Mucosa of rectum (tissue), 2 donors: Measurements from ENCODE around the gene KCNAB1.

Source experiments
- H3K27ac ChIP-seq, 2 donors: one replicate each; pipeline ENCODE4 v1.7.0; 2013; ENCODE audit warnings: inconsistent platforms in 2 of 2, low read depth in 2 of 2, low read length in 2 of 2
- H3K27me3 ChIP-seq, 2 donors: one replicate each; pipeline ENCODE4 v1.7.0; 2013; ENCODE audit warnings: low read length in 2 of 2; ENCODE audit not compliant: control insufficient read depth in 2 of 2, insufficient read depth in 2 of 2
- H3K36me3 ChIP-seq, 2 donors: one replicate each; pipeline ENCODE4 v1.7.0; 2013; ENCODE audit warnings: low read length in 2 of 2; ENCODE audit not compliant: control insufficient read depth in 2 of 2, insufficient read depth in 2 of 2
- H3K4me1 ChIP-seq, 2 donors: one replicate each; pipeline ENCODE4 v1.7.0; 2013; ENCODE audit warnings: low read length in 2 of 2, mild to moderate bottlenecking in 1 of 2; ENCODE audit not compliant: control insufficient read depth in 2 of 2, insufficient read depth in 2 of 2
- H3K4me3 ChIP-seq, 2 donors: one replicate each; pipeline ENCODE4 v1.7.0; 2013; ENCODE audit warnings: low read length in 2 of 2
- H3K9ac ChIP-seq, 2 donors: one replicate each; pipeline ENCODE4 v1.7.0; 2013; ENCODE audit warnings: low read length in 2 of 2, low read depth in 1 of 2, mild to moderate bottlenecking in 1 of 2
- H3K9me3 ChIP-seq, 2 donors: one replicate each; pipeline ENCODE4 v1.7.0; 2013; ENCODE audit warnings: low read length in 2 of 2; ENCODE audit not compliant: control insufficient read depth in 2 of 2
- donor health status: healthy.
- donor health status: Normal muscosa, but diverticular disease.

The KCNAB1 gene

DNA sequence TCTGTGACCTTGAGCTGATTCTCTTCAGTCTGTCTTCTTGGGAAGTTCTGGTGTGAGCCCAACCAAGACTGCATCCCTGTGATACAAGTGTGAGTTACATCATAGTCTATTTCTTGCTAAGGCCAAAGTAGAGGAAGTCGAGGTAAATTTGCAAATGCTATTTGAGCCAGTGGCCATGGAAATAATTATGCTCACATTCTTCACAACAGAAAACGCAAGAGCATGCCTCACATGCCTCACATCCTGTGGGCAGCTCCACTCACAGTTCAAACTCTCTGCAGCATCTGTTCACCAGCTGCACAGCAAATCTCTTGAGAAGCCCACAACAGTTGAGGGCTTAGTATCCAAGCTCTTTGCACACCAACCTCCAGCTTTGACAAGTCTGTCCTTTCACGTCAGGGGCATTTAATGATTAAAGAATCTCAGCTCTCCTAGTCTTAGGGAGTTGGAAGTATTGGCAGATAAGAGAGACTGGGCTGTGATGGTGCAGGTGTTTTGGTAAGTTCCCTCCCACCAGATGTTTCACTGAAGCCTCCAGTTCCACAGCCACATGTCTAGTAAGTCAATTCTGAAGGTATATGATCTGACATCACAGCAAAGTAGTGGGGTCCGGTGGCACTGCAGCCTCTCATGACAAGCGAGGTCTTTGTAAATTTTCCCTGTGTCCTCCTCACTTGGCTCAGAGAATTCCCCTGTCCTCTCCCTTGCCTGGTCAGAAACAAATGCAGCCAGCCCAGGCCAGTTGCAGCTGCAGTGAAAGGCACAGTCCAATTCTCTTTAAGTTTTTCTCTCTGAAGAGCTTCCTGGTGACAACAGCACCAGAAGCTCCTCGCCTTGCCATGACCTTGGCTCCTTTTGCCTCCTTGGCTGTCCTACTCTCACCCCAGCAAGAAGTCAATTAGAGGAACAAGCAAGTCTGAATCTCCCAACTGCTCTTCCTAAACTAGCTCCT is 268.4 kb downstream of the KCNAB1 start:
- Histone ChIP-seq H3K27ac (no peak overlapping the region), H3K27me3 (no peaks in the 10 kb centered on the region), H3K9me3 (no peaks in the 10 kb centered on the region)

DNA sequence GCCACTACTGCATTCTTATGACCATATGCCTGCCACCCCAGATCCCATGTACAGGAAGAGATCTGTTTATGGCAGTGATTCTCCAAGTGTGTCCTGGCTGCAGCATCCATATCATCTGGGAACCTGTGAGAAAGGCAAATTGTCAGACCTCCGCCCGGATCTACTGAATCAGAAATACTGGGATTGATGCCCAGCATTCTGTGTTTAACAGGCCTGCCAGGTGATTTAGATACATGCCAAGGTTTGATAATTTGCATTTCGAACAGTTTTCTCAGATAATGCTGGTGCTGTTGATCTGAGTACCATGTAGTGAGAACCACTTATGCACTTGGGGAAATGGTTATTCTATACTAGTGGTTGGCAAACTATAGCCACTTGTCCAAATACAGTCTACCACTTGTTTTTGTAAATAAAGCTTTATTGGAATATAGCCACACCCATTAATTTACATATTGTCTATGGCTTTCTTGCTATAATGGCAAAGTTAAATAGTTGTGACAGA is 269.1 kb downstream of the KCNAB1 start:
- H3K27me3 ChIP-seq, result no peaks in the 10 kb centered on the region
- H3K9ac ChIP-seq, result no peak overlapping the region
- no peaks in the 10 kb centered on the region for H3K36me3 ChIP-seq
- no peak overlapping the region for H3K4me3 ChIP-seq
- H3K27ac ChIP-seq, result no peak overlapping the region
- H3K4me1 ChIP-seq, result no peaks in the 10 kb centered on the region
- no peaks in the 10 kb centered on the region for H3K9me3 ChIP-seq

More for the DNA sequence above, 268.4 kb downstream of the KCNAB1 start:
- H3K4me1 ChIP-seq, result no peaks in the 10 kb centered on the region
- no peaks in the 10 kb centered on the region for H3K36me3 ChIP-seq
- no peak overlapping the region for H3K9ac ChIP-seq
- no peak overlapping the region for H3K4me3 ChIP-seq

DNA sequence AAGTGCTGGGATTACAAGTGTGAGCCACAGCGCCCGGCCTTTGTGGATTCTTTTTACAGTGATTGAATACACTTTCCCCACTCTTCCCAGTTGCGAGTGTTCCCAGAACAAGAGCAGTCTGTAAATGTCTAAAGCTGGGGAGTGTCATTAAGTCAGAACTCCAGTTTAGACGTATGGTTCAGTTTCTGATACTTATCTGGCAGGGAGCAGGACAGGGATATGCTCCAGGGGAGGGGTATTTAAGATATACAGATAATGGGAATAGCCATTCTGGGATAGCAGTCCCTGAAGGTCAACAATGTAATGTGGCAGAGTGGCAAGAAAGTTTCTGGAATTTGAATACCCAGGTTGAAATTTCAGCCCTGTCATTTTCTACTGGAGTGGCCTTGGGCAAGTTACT is 270.5 kb downstream of the KCNAB1 start:
- Histone ChIP-seq H3K27me3 (no peaks in the 10 kb centered on the region), H3K27ac (no peak overlapping the region), H3K9ac (no peak overlapping the region), H3K9me3 (no peaks in the 10 kb centered on the region), H3K4me3 (no peak overlapping the region), H3K36me3 (no peaks in the 10 kb centered on the region), H3K4me1 (no peaks in the 10 kb centered on the region)

DNA sequence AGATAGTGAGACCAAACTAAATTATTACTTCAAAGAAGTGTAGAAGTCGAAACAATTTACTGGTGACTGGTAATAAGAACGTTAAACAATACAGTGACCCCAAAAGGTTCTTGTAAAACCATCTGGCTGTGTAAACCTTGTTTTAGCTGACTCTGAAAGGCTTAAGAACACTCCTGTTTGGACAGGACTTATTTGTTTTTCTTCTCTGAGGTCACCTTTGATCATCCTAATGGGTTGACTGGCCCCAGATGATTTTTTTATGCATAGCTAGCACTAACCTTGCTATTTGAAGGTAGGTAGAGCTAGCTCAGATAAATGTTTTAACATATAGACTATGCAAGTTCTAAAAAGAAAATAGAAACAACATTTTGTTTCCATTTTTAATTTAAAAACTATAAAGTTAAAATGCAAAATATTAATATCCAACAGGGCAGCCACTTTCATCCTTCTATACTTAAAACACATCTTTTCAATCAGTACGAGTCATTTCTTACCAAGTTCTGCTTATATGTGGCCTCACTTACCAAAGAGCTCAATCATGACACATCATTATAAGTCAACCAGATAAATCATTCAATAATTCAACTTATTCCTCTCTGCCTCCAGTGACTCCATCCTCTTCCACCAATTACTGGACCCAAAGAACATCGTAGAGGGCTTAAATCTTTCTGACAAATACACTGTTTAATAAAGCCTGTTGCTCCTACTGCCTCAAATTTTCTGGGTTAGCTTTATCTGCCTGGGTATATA is 275.8 kb downstream of the KCNAB1 start:
- Histone ChIP-seq H3K27me3 (no peaks in the 10 kb centered on the region), H3K9me3 (no peaks in the 10 kb centered on the region), H3K36me3 (no peaks in the 10 kb centered on the region), H3K27ac (no peak overlapping the region), H3K4me1 (no peaks in the 10 kb centered on the region), H3K4me3 (no peak overlapping the region), H3K9ac (no peak overlapping the region)

DNA sequence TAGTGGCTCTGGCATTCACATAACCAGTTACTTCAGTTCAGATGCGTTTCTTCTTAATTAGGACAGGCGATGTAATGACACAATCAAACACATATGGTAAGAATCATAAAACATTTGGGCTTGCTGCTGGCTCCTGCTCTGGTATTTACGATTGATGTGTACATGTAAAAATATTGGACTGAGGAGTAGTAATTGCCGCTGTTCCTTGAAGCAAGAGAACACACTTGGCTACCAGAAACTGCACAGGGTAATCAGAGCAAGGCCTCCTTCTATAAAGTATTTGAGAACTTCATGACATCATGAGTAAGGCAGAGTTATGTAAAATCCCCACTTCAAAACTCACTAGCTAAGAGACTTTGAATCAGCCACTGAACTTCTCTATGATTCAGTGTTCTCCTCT is 276.5 kb downstream of the KCNAB1 start:
- H3K4me3 ChIP-seq, result no peak overlapping the region
- H3K36me3 ChIP-seq, result no peaks in the 10 kb centered on the region
- H3K27ac ChIP-seq, result no peak overlapping the region
- H3K27me3 ChIP-seq, result no peaks in the 10 kb centered on the region
- H3K9ac ChIP-seq, result no peak overlapping the region
- H3K4me1 ChIP-seq, result no peaks in the 10 kb centered on the region
- no peaks in the 10 kb centered on the region for H3K9me3 ChIP-seq

DNA sequence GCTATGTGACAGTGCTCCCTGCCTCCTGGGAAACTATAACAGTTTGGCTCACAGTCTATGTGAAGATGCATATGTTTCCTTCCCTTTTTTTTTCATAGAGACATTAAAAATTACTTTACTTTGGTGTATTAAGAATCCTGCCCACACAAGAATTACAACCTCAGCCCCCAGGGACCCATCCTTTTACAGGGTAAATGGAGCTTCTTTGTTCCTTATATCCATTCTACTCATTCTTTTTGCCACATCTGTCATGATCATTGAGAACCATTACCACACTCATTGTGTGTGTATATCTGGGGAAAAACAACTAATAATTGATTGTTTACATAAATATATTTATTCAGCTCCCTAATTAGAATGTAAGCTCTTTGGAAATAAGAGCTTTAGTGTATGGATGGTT is 277.2 kb downstream of the KCNAB1 start:
- Histone ChIP-seq H3K27ac (no peak overlapping the region), H3K9ac (no peak overlapping the region), H3K9me3 (no peaks in the 10 kb centered on the region), H3K36me3 (no peaks in the 10 kb centered on the region), H3K4me1 (no peaks in the 10 kb centered on the region), H3K27me3 (no peaks in the 10 kb centered on the region), H3K4me3 (no peak overlapping the region)

DNA sequence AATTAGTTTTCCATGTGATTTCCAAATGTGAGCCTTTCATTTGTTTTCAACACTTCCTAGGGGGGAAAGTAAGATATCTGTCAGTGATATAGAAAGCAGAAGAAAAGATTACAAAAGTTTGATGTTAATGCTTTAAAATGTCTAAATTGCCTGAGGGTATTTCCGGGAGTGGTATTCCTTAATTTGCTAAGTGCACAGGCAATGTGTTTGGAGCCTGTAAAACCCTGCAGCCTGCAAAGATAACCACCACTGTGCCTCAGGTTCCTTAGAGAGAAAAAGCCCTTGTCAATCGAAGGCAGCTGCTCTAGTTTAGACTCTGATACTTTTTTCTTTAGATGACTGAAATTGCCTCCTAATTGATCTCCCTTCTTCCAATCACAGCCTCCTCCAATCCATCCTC is 279.7 kb downstream of the KCNAB1 start:
- no peak overlapping the region for H3K9ac ChIP-seq
- H3K9me3 ChIP-seq, result no peaks in the 10 kb centered on the region
- H3K4me3 ChIP-seq, result no peak overlapping the region
- H3K4me1 ChIP-seq, result no peaks in the 10 kb centered on the region
- H3K27me3 ChIP-seq, result no peaks in the 10 kb centered on the region
- H3K36me3 ChIP-seq, result no peaks in the 10 kb centered on the region
- H3K27ac ChIP-seq, result no peak overlapping the region

DNA sequence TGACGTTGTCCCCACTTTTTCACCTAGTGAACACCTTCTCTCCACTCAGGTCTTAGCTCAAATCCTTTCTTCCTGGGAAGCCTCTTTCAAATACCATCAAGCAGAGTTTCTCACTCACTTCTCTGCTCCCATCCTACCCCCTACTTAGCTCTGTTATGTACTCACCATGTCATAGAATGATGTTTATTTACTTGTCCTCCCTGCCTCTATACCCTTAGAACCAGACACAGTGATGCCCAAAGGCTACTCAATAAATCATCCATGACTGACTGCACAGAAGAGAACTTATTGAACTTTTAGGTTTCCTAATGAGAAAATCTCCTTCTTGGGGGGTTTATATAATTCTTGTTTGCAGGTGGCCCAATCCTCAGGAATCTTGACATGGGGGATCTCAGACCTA is 280.4 kb downstream of the KCNAB1 start:
- H3K9me3 ChIP-seq, result no peaks in the 10 kb centered on the region
- H3K4me3 ChIP-seq, result no peak overlapping the region
- no peak overlapping the region for H3K27ac ChIP-seq
- H3K27me3 ChIP-seq, result no peaks in the 10 kb centered on the region
- no peak overlapping the region for H3K9ac ChIP-seq
- H3K36me3 ChIP-seq, result no peaks in the 10 kb centered on the region
- no peaks in the 10 kb centered on the region for H3K4me1 ChIP-seq

DNA sequence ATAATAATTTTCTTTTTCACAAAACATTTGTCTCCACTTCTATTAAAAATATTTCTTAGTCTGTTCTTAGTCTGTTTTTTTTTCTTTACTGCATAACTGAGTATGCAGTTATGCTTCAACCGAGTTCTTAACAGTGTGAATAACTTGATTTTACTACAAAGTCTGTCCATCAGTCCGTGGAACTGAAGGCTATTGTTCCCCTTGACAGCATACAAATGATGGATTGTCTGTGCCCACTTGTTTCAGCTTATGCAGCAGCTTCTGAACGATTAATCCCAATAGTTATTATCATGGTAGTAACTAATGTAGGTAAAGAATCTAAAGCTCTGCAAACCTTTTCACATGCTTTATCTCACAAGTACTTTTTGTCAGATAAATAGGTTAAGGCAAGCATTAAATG is 283.8 kb downstream of the KCNAB1 start:
- Histone ChIP-seq H3K36me3 (no peaks in the 10 kb centered on the region), H3K9me3 (no peaks in the 10 kb centered on the region), H3K4me3 (no peak overlapping the region), H3K4me1 (no peaks in the 10 kb centered on the region), H3K9ac (no peak overlapping the region), H3K27ac (no peak overlapping the region), H3K27me3 (no peaks in the 10 kb centered on the region)

DNA sequence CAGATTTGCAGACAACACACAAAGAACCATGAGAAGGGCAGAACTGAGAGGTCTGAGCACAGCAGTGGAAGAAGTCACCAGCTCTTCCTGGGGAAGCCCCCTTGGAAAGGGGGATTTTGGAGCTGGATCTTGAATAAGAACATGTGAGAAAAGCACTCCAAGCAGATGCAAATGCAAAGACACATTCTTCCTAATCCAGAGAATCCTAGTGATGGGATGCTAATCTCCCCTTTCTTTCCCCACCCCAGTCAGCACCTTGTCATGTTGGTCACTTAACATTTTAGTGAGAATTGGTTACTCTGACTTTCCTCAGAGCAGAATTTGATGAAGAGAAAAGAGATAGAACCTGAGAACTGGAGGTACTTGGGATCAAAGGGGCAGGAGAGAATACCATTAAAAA is 286.0 kb downstream of the KCNAB1 start:
- Histone ChIP-seq H3K27ac (no peak overlapping the region), H3K27me3 (no peaks in the 10 kb centered on the region), H3K4me1 (no peaks in the 10 kb centered on the region), H3K9me3 (no peaks in the 10 kb centered on the region), H3K4me3 (no peak overlapping the region), H3K36me3 (no peaks in the 10 kb centered on the region), H3K9ac (no peak overlapping the region)
